Heart left ventricle (tissue), 13 donors: ENCODE results near the gene COP1.

Experiments used
- CTCF ChIP-seq, 12 donors: fragments of 200-600 bp; sonication (generic) in 4 of 12; IDR thresholded peaks; one replicate each; pipeline versions ENCODE4 v1.5.0 to v1.8.0; 2018 to 2022; ENCODE audit warnings: antibody characterized with exemption in 12 of 12, mild to moderate bottlenecking in 5 of 12
- POLR2A ChIP-seq, 2 donors: fragments of 450-650 bp; IDR thresholded peaks; one replicate each; pipeline ENCODE4 v1.6.1; 2017; ENCODE audit warnings: antibody characterized with exemption in 2 of 2, mild to moderate bottlenecking in 2 of 2, moderate library complexity in 2 of 2
- donor health status: ischemic (EF 13 %, LVEDD 7.1; RV severe dilation, severe dysfunction).
- donor health status: DM: no; HTN: yes; CAD: no.
- donor health status: DM: no; HTN: no; CAD: no.
- donor health status: ischemic (EF 25% LVEDD 6.9; RV normal size, moderate dysfunction).
- donor health status: ischemic (EF 25% LVEDD 5.7; RV mildly dilated, moderate dysfunction).
- donor health status: ischemic (EF 35%, LVEDD 5.7; RV mildly dilated, moderate dysfunction).
- donor health status: nonischemic (EF 11% LVEDD 7.7; RV severe dilation, severe dysfunction).
- donor health status: DM: yes; HTN: yes; CAD: no.
- donor health status: PGD.
- donor health status: ischemic (EF 29% LVEDD 5.4; RV normal size, mild dysfunction).
- donor health status: nonischemic (EF 23%, LVEDD 6.1; RV moderate dilation, normal function).

- TF ChIP-seq CTCF (IDR thresholded peaks at IDR 0.05): no peak
- TF ChIP-seq POLR2A (IDR thresholded peaks at IDR 0.05): no peak
Measured at GRCh38 chr1:176051402-176051801, 155.7 kb downstream of the COP1 start.
